Natural killer cell (primary cell): ENCODE results near the gene VSIG10L. TPM values are rescaled to one million over a fixed set of nuclear protein-coding genes. Genes with fewer than 3 reads are reported as not detected.

Experiments
- ATAC-seq, 3 donors: fragments of 150-1000 bp in 2 of 3; fragments of 200-7000 bp in 1 of 3; cut with Tn5 transposase; 1 replicate in 1 of 3; 2 replicates in 2 of 3; pipeline ENCODE4 v1.10.0; 2021; ENCODE audit warnings: mild to moderate bottlenecking in 2 of 3, moderate library complexity in 2 of 3
- DNase-seq, 2 donors: peaks; one replicate each; pipeline versions ENCODE4 v3.0.0 to v3.0.0-alpha.2; 2013 to 2021; ENCODE audit warnings: mixed read lengths in 1 of 2
- H3K27ac ChIP-seq: one replicate; pipeline ENCODE4 v1.5.1; 2013; ENCODE audit warnings: mild to moderate bottlenecking, low read length
- H3K27me3 ChIP-seq: one replicate; pipeline ENCODE4 v1.6.1; 2013; ENCODE audit warnings: low read length; ENCODE audit not compliant: control insufficient read depth, insufficient read depth
- H3K36me3 ChIP-seq: one replicate; pipeline ENCODE4 v1.6.1; 2013; ENCODE audit warnings: low read length; ENCODE audit not compliant: control insufficient read depth, insufficient read depth
- H3K4me1 ChIP-seq: one replicate; pipeline ENCODE4 v1.6.1; 2013; ENCODE audit warnings: low read length; ENCODE audit not compliant: control insufficient read depth, insufficient read depth
- H3K4me3 ChIP-seq: one replicate; pipeline ENCODE4 v1.5.1; 2013; ENCODE audit warnings: low read length
- H3K9me3 ChIP-seq: one replicate; pipeline ENCODE4 v1.6.1; 2013; ENCODE audit warnings: low read length; ENCODE audit not compliant: control insufficient read depth, insufficient read depth
- H3K27ac Mint-ChIP-seq, 2 donors: one replicate each; pipeline ENCODE4 v1.8.0; 2022; ENCODE audit warnings: mild to moderate bottlenecking in 2 of 2, mixed read lengths in 2 of 2, moderate library complexity in 1 of 2
- H3K27me3 Mint-ChIP-seq, 2 donors: one replicate each; pipeline ENCODE4 v1.8.0; 2022; ENCODE audit warnings: low read depth in 2 of 2, mixed read lengths in 2 of 2
- H3K36me3 Mint-ChIP-seq: one replicate; pipeline ENCODE4 v1.8.0; 2022; ENCODE audit warnings: mixed read lengths
- H3K4me1 Mint-ChIP-seq, 2 donors: one replicate each; pipeline ENCODE4 v1.8.0; 2022; ENCODE audit warnings: mixed read lengths in 2 of 2
- H3K4me3 Mint-ChIP-seq: one replicate; pipeline ENCODE4 v1.8.0; 2022; ENCODE audit warnings: mild to moderate bottlenecking, moderate library complexity, mixed read lengths
- H3K9me3 Mint-ChIP-seq, 2 donors: one replicate each; pipeline ENCODE4 v1.8.0; 2022; ENCODE audit warnings: mixed read lengths in 2 of 2
- WGBS: methylation state at CpG from one replicate; pipeline ENCODE4 v1.1.7; 2013; ENCODE audit warnings: missing lambda C conversion rate; ENCODE audit not compliant: insufficient coverage; 5-methylcytosine and 5-hydroxymethylcytosine counted together
- intact Hi-C: fragments of 100-400 bp; cut with micrococcal nuclease; formaldehyde crosslinking; loops from one replicate; pipeline ENCODE4 v1.14.2; 2022
- total RNA-seq, 4 donors: library from RNA; stranded (reverse); fragments of 120-200 nt in 1 of 4; gene quantifications; one replicate each; pipeline versions ENCODE4 v1.2.3 to v1.2.4, GENCODE V29; 2013 to 2022
- TF ChIP-seq, protein P1 (sequence below): fragments of 200-600 bp; IDR thresholded peaks from one replicate; pipeline ENCODE4 v1.8.0; 2022; ENCODE audit warnings: antibody characterized with exemption

The VSIG10L gene
- total RNA-seq, 3 donors from 2014 or later (not counting 1 experiment from before 2014, with no cell fraction given) = 0.52 to 0.68 TPM; not detected in 1

- DNase-seq = no peak
- H3K27me3 Mint-ChIP-seq = no peaks in the 10 kb centered on the region
- no peaks in the 10 kb centered on the region for H3K9me3 Mint-ChIP-seq
- H3K36me3 Mint-ChIP-seq = peaks cover 18% of the 10 kb centered on the region
- 47% methylated on average over 4 of the region's 4 CpGs for WGBS
- H3K27me3 ChIP-seq = no peaks in the 10 kb centered on the region
- peak overlapping the region; percentile 88 to 94 for H3K27ac Mint-ChIP-seq
- H3K9me3 ChIP-seq = no peaks in the 10 kb centered on the region
- peak overlapping the region; percentile 96 for H3K27ac ChIP-seq
- H3K4me1 Mint-ChIP-seq = peaks cover 67 to 85% of the 10 kb centered on the region in 2 donors
- peaks cover 7% of the 10 kb centered on the region for H3K36me3 ChIP-seq
- intact Hi-C loops = no loop called here
- peak overlapping the region; percentile 98 for H3K4me3 Mint-ChIP-seq
- peaks cover 93% of the 10 kb centered on the region for H3K4me1 ChIP-seq
- no peak for ATAC-seq
- H3K4me3 ChIP-seq = peak overlapping the region; percentile 95
- TF ChIP-seq, protein P1, sequence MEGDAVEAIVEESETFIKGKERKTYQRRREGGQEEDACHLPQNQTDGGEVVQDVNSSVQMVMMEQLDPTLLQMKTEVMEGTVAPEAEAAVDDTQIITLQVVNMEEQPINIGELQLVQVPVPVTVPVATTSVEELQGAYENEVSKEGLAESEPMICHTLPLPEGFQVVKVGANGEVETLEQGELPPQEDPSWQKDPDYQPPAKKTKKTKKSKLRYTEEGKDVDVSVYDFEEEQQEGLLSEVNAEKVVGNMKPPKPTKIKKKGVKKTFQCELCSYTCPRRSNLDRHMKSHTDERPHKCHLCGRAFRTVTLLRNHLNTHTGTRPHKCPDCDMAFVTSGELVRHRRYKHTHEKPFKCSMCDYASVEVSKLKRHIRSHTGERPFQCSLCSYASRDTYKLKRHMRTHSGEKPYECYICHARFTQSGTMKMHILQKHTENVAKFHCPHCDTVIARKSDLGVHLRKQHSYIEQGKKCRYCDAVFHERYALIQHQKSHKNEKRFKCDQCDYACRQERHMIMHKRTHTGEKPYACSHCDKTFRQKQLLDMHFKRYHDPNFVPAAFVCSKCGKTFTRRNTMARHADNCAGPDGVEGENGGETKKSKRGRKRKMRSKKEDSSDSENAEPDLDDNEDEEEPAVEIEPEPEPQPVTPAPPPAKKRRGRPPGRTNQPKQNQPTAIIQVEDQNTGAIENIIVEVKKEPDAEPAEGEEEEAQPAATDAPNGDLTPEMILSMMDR = no peak
Observed at GRCh38 chr19:51370230-51370629, 28.3 kb upstream of the VSIG10L start.

- H3K9me3 Mint-ChIP-seq = no peaks in the 10 kb centered on the region
- H3K4me1 Mint-ChIP-seq = peaks cover 59 to 81% of the 10 kb centered on the region in 2 donors
- H3K4me3 Mint-ChIP-seq = peak within 1 kb of the TSS; percentile 98
- peaks cover 7% of the 10 kb centered on the region for H3K36me3 ChIP-seq
- H3K4me3 ChIP-seq = peak within 1 kb of the TSS; percentile 95
- H3K27ac Mint-ChIP-seq = peak within 1 kb of the TSS; percentile 88 to 94
- peaks cover 18% of the 10 kb centered on the region for H3K36me3 Mint-ChIP-seq
- WGBS = 22% methylated on average over 20 of the region's 23 CpGs
- no peaks in the 10 kb centered on the region for H3K27me3 ChIP-seq
- intact Hi-C loops = loop anchor here (5.0 kb wide), 1 partner anchor 236 kb away; no protein-coding TSS in a partner anchor
- peaks cover 85% of the 10 kb centered on the region for H3K4me1 ChIP-seq
- ATAC-seq (peak in 2 of 3 donors; percentile 5 to 9), DNase-seq (peak; percentile 60 to 65)
- H3K9me3 ChIP-seq = no peaks in the 10 kb centered on the region
- TF ChIP-seq, protein P1 = no peak
- H3K27ac ChIP-seq = peak within 1 kb of the TSS; percentile 88
- no peaks in the 10 kb centered on the region for H3K27me3 Mint-ChIP-seq
Observed at GRCh38 chr19:51368366-51369282, 26.7 kb upstream of the VSIG10L start, which contains the start of gene CLDND2. Gene CLDND2 (minus strand): TSS chr19:51369003. CDS start chr19:51368577, 426 bp downstream.

- H3K27ac ChIP-seq = peak overlapping the region; percentile 88
- Mint-ChIP-seq H3K4me3 (peak overlapping the region; percentile 98), H3K36me3 (peaks cover 18% of the 10 kb centered on the region), H3K27ac (peak overlapping the region; percentile 88 to 94), H3K4me1 (peaks cover 54 to 80% of the 10 kb centered on the region in 2 donors), H3K27me3 (no peaks in the 10 kb centered on the region), H3K9me3 (no peaks in the 10 kb centered on the region)
- H3K27me3 ChIP-seq = no peaks in the 10 kb centered on the region
- H3K4me1 ChIP-seq = peaks cover 82% of the 10 kb centered on the region
- no peaks in the 10 kb centered on the region for H3K9me3 ChIP-seq
- peak; percentile 68 to 92 (median 69) for ATAC-seq
- peaks cover 7% of the 10 kb centered on the region for H3K36me3 ChIP-seq
- intact Hi-C loops = loop anchor here (1.0 to 5.0 kb wide), 3 partner anchors 28 to 235 kb away; no protein-coding TSS in a partner anchor
- TF ChIP-seq, protein P1 = no peak
- DNase-seq = peak; percentile 94 to 95
- H3K4me3 ChIP-seq = peak overlapping the region; percentile 95
- under 1% methylated on average over 64 of the region's 64 CpGs for WGBS
Observed at GRCh38 chr19:51367565-51368365, 25.8 kb upstream of the VSIG10L start.
